Neural progenitor cell (in vitro differentiated cells): Measurements from ENCODE around the gene RNF146.

Source experiments
- EZH2 ChIP-seq: fragments of 200-600 bp; sonication (generic); IDR thresholded peaks from 2 replicates; pipeline ENCODE4 v1.6.1; 2017; ENCODE audit warnings: antibody characterized with exemption, mild to moderate bottlenecking, moderate library complexity
- TF ChIP-seq, protein P1 (sequence below): fragments of 200-600 bp; sonication (generic); IDR thresholded peaks from 2 replicates; pipeline ENCODE4 v1.5.1; 2017; ENCODE audit warnings: antibody characterized with exemption, mild to moderate bottlenecking

GRCh38 chr6:127291495-127291894 lies 24.8 kb downstream of the RNF146 start:
- TF ChIP-seq, protein P1, sequence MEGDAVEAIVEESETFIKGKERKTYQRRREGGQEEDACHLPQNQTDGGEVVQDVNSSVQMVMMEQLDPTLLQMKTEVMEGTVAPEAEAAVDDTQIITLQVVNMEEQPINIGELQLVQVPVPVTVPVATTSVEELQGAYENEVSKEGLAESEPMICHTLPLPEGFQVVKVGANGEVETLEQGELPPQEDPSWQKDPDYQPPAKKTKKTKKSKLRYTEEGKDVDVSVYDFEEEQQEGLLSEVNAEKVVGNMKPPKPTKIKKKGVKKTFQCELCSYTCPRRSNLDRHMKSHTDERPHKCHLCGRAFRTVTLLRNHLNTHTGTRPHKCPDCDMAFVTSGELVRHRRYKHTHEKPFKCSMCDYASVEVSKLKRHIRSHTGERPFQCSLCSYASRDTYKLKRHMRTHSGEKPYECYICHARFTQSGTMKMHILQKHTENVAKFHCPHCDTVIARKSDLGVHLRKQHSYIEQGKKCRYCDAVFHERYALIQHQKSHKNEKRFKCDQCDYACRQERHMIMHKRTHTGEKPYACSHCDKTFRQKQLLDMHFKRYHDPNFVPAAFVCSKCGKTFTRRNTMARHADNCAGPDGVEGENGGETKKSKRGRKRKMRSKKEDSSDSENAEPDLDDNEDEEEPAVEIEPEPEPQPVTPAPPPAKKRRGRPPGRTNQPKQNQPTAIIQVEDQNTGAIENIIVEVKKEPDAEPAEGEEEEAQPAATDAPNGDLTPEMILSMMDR: no peak
- TF ChIP-seq EZH2: no peak
